H9 (cell line): ENCODE data around the gene YAP1. TPM values are rescaled to one million over a fixed set of nuclear protein-coding genes. Genes with fewer than 3 reads are reported as not detected.

Experiments used
- DNase-seq: peaks from one replicate; pipeline ENCODE4 v3.0.0-alpha.2; 2017
- H2AFZ ChIP-seq: one replicate; pipeline ENCODE4 v1.6.1; 2013; ENCODE audit warnings: mild to moderate bottlenecking, low read length, control low read depth, moderate library complexity
- H2AK5ac ChIP-seq: 2 replicates; pipeline ENCODE4 v1.6.1; 2013; ENCODE audit warnings: low read length, control low read depth, mixed read lengths; ENCODE audit not compliant: insufficient read length
- H2BK120ac ChIP-seq: one replicate; pipeline ENCODE4 v1.6.1; 2013; ENCODE audit warnings: low read depth, mild to moderate bottlenecking, low read length, control low read depth, inconsistent platforms; ENCODE audit not compliant: poor library complexity, severe bottlenecking
- H2BK12ac ChIP-seq: 2 replicates; pipeline ENCODE4 v1.6.1; 2013; ENCODE audit warnings: low read length, control low read depth, mixed read lengths, low read depth; ENCODE audit not compliant: insufficient read length
- H2BK15ac ChIP-seq: 2 replicates; pipeline ENCODE4 v1.6.1; 2013; ENCODE audit warnings: low read depth, low read length, control low read depth
- H2BK20ac ChIP-seq: one replicate; pipeline ENCODE4 v1.6.1; 2013; ENCODE audit warnings: low read depth, mild to moderate bottlenecking, low read length, control low read depth, inconsistent platforms; ENCODE audit not compliant: poor library complexity, severe bottlenecking
- H2BK5ac ChIP-seq: 2 replicates; pipeline ENCODE4 v1.6.1; 2013; ENCODE audit warnings: low read length, control low read depth, mixed read lengths; ENCODE audit not compliant: insufficient read length
- H3K14ac ChIP-seq: 2 replicates; pipeline ENCODE4 v1.6.1; 2013; ENCODE audit warnings: low read length, control low read depth; ENCODE audit not compliant: insufficient read depth
- H3K18ac ChIP-seq: 2 replicates; pipeline ENCODE4 v1.6.1; 2013; ENCODE audit warnings: low read depth, mild to moderate bottlenecking, mixed read lengths, low read length, control low read depth; ENCODE audit not compliant: insufficient read length
- H3K23ac ChIP-seq: 2 replicates; pipeline ENCODE4 v1.6.1; 2013; ENCODE audit warnings: low read length, control low read depth, mixed read lengths, low read depth; ENCODE audit not compliant: insufficient read length
- H3K23me2 ChIP-seq: 2 replicates; pipeline ENCODE4 v1.6.1; 2013; ENCODE audit warnings: low read depth, mild to moderate bottlenecking, mixed read lengths, low read length, control low read depth; ENCODE audit not compliant: insufficient read length, poor library complexity, severe bottlenecking
- H3K27ac ChIP-seq: 2 replicates; pipeline ENCODE4 v1.5.1; 2013; ENCODE audit warnings: low read length, control low read depth, mixed read lengths, low read depth; ENCODE audit not compliant: insufficient read length
- H3K27me3 ChIP-seq: 2 replicates; pipeline ENCODE4 v1.6.1; 2013; ENCODE audit warnings: low read length, control low read depth, inconsistent platforms; ENCODE audit not compliant: insufficient read depth
- H3K4ac ChIP-seq: 2 replicates; pipeline ENCODE4 v1.6.1; 2013; ENCODE audit warnings: low read depth, mild to moderate bottlenecking, control low read depth, inconsistent platforms, low read length, moderate library complexity
- H3K4me1 ChIP-seq: 2 replicates; pipeline ENCODE4 v1.6.1; 2013; ENCODE audit warnings: low read length, control low read depth, inconsistent platforms; ENCODE audit not compliant: insufficient read depth
- H3K4me2 ChIP-seq: 2 replicates; pipeline ENCODE4 v1.6.1; 2013; ENCODE audit warnings: low read length, control low read depth, mixed read lengths; ENCODE audit not compliant: insufficient read length, insufficient read depth
- H3K56ac ChIP-seq: 2 replicates; pipeline ENCODE4 v1.6.1; 2013; ENCODE audit warnings: low read depth, mild to moderate bottlenecking, mixed read lengths, low read length, control low read depth; ENCODE audit not compliant: insufficient read length
- H3K79me1 ChIP-seq: 2 replicates; pipeline ENCODE4 v1.6.1; 2013; ENCODE audit warnings: low read depth, mild to moderate bottlenecking, moderate library complexity, low read length, control low read depth, inconsistent platforms; ENCODE audit not compliant: insufficient read depth, poor library complexity, severe bottlenecking
- H3K79me2 ChIP-seq: 2 replicates; pipeline ENCODE4 v1.6.1; 2013; ENCODE audit warnings: low read length, control low read depth, inconsistent platforms; ENCODE audit not compliant: insufficient read depth
- H3K9ac ChIP-seq: 2 replicates; pipeline ENCODE4 v1.6.1; 2013; ENCODE audit warnings: low read length, control low read depth, mixed read lengths; ENCODE audit not compliant: insufficient read length; ENCODE audit errors: extremely low read depth
- H3K9me3 ChIP-seq: one replicate; pipeline ENCODE4 v1.6.1; 2013; ENCODE audit warnings: low read depth, low read length, inconsistent platforms; ENCODE audit not compliant: control insufficient read depth
- H3T11ph ChIP-seq: one replicate; pipeline ENCODE4 v1.6.1; 2013; ENCODE audit warnings: mild to moderate bottlenecking, low read length, control low read depth, inconsistent platforms
- H4K20me1 ChIP-seq: one replicate; pipeline ENCODE4 v1.6.1; 2013; ENCODE audit not compliant: control insufficient read depth, insufficient read length, insufficient read depth
- H4K5ac ChIP-seq: 2 replicates; pipeline ENCODE4 v1.6.1; 2013; ENCODE audit warnings: low read depth, mild to moderate bottlenecking, mixed read lengths, low read length, control low read depth; ENCODE audit not compliant: insufficient read length
- H4K8ac ChIP-seq: replicated peaks from 2 replicates; pipeline ENCODE4 v1.6.1; 2013; ENCODE audit warnings: low read length, control low read depth, mixed read lengths, low read depth; ENCODE audit not compliant: insufficient read length
- H4K91ac ChIP-seq: 2 replicates; pipeline ENCODE4 v1.6.1; 2013; ENCODE audit warnings: low read depth, mild to moderate bottlenecking, moderate library complexity, mixed read lengths, low read length, control low read depth; ENCODE audit not compliant: insufficient read length
- H3K27ac Mint-ChIP-seq, 3 experiments: 2 replicates in 2 of 3; 3 replicates in 1 of 3; pipeline ENCODE4 v1.8.0; 2020 to 2021; ENCODE audit warnings: mixed read lengths in 3 of 3, mild to moderate bottlenecking in 1 of 3, moderate library complexity in 1 of 3
- H3K27me3 Mint-ChIP-seq: 2 replicates; pipeline ENCODE4 v1.8.0; 2021; ENCODE audit warnings: low read depth, mild to moderate bottlenecking, moderate library complexity, mixed read lengths
- H3K36me3 Mint-ChIP-seq, 3 experiments: 2 replicates in 2 of 3; 3 replicates in 1 of 3; pipeline ENCODE4 v1.8.0; 2020 to 2021; ENCODE audit warnings: low read depth in 3 of 3, mixed read lengths in 3 of 3; ENCODE audit not compliant: insufficient read depth in 1 of 3
- H3K4me1 Mint-ChIP-seq, 2 experiments: 2 replicates each; pipeline ENCODE4 v1.8.0; 2020; ENCODE audit warnings: mixed read lengths in 2 of 2
- H3K4me3 Mint-ChIP-seq, 2 experiments: 2 replicates in 1 of 2; 3 replicates in 1 of 2; pipeline ENCODE4 v1.8.0; 2020 to 2021; ENCODE audit warnings: mild to moderate bottlenecking in 2 of 2, mixed read lengths in 2 of 2, moderate library complexity in 1 of 2
- H3K9me3 Mint-ChIP-seq, 2 experiments: 2 replicates in 1 of 2; 3 replicates in 1 of 2; pipeline ENCODE4 v1.8.0; 2020; ENCODE audit warnings: mild to moderate bottlenecking in 2 of 2, mixed read lengths in 2 of 2, moderate library complexity in 1 of 2
- WGBS: extraction: QIAGEN DNeasy Blood & Tissue Kit; methylation state at CpG from one replicate; pipeline ENCODE4 v1.1.7; 2013; ENCODE audit warnings: missing lambda C conversion rate, low lambda C conversion rate, mixed read lengths; ENCODE audit not compliant: insufficient read length; ENCODE audit errors: extremely low coverage; 5-methylcytosine and 5-hydroxymethylcytosine counted together
- total RNA-seq: library from RNA; stranded (reverse); gene quantifications from 2 replicates; pipeline ENCODE4 v1.2.1, GENCODE V29; 2021
- TF ChIP-seq, protein P1 (sequence below): fragments of 200-600 bp; sonication (generic); conservative IDR thresholded peaks from 3 replicates; pipeline ENCODE4 v1.8.0; 2021; ENCODE audit warnings: antibody characterized with exemption, mild to moderate bottlenecking

YAP1 gene
- total RNA-seq, 1 experiment from 2014 or later = 124 TPM

DNA sequence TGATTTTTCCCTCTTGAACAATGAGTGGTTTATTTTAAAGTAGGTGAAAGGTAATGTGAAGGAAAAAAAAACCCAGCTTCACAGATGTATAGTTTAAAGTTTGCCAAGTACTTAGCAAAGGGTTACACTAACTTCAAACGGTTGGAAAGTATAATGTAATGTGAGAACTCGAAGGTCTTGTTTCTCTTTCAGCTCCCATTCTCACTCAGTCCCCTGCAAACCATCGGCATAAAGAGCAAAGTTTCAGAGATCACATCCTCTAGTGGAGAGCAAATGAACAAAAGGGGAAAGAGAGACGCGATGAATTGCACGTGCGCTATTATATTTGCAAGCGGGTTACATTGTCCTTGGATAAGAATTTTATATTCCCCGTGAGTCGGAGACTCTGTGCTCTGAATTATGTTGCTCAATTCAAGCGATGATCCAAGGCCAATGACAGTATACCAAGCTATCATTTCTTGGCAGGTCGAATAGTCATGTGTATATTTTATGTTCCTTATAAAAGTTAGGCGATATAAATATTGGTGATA, 169.5 kb downstream of the YAP1 start:
- peaks cover 25 to 33% of the 10 kb centered on the region in 2 experiments for H3K4me1 Mint-ChIP-seq
- Histone ChIP-seq H4K91ac (no peak overlapping the region), H2BK15ac (no peak overlapping the region), H3K14ac (no peak overlapping the region), H2BK12ac (no peak overlapping the region), H4K5ac (no peak overlapping the region), H4K20me1 (no peaks in the 10 kb centered on the region), H3K18ac (no peak overlapping the region), H3K23ac (no peak overlapping the region), H3K4me2 (peak overlapping the region; percentile 49), H3K9me3 (no peaks in the 10 kb centered on the region), H3T11ph (no peak overlapping the region), H2BK20ac (no peak overlapping the region), H2BK120ac (no peak overlapping the region), H2AK5ac (no peak overlapping the region), H3K56ac (no peak overlapping the region), H2AFZ (no peak overlapping the region), H3K27ac (no peak overlapping the region), H3K79me2 (no peaks in the 10 kb centered on the region), H2BK5ac (no peak overlapping the region), H4K8ac (no peak overlapping the region), H3K9ac (no peak overlapping the region), H3K4me1 (peaks cover 3% of the 10 kb centered on the region; the same call in 1 of the 2 replicates), H3K23me2 (no peaks in the 10 kb centered on the region), H3K79me1 (no peaks in the 10 kb centered on the region), H3K4ac (no peak overlapping the region), H3K27me3 (no peaks in the 10 kb centered on the region)
- DNase-seq = no peak
- no peaks in the 10 kb centered on the region for H3K9me3 Mint-ChIP-seq
- H3K36me3 Mint-ChIP-seq = peaks cover 0 to 12% (median 0%) of the 10 kb centered on the region in 3 experiments; a peak in 1 of 7 replicates
- H3K27me3 Mint-ChIP-seq = no peaks in the 10 kb centered on the region
- TF ChIP-seq, protein P1, sequence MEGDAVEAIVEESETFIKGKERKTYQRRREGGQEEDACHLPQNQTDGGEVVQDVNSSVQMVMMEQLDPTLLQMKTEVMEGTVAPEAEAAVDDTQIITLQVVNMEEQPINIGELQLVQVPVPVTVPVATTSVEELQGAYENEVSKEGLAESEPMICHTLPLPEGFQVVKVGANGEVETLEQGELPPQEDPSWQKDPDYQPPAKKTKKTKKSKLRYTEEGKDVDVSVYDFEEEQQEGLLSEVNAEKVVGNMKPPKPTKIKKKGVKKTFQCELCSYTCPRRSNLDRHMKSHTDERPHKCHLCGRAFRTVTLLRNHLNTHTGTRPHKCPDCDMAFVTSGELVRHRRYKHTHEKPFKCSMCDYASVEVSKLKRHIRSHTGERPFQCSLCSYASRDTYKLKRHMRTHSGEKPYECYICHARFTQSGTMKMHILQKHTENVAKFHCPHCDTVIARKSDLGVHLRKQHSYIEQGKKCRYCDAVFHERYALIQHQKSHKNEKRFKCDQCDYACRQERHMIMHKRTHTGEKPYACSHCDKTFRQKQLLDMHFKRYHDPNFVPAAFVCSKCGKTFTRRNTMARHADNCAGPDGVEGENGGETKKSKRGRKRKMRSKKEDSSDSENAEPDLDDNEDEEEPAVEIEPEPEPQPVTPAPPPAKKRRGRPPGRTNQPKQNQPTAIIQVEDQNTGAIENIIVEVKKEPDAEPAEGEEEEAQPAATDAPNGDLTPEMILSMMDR = no peak
- 60% methylated on average over 1 of the region's 13 CpGs for WGBS
- H3K27ac Mint-ChIP-seq = peak overlapping the region in 2 of 3 experiments; percentile 81 to 91; a peak in 3 of 7 replicates
- peak overlapping the region; percentile 1 to 72; a peak in 4 of 5 replicates for H3K4me3 Mint-ChIP-seq
